ENCODE measurements around the gene MAPK6. TPM values are rescaled to one million over a fixed set of nuclear protein-coding genes. Genes with fewer than 3 reads are reported as not detected.
"Not testable (repeated sequence)": the region's sequence is repeated elsewhere in the genome, so short reads cannot be mapped to it uniquely, and the experiment has no call there.

The MAPK6 gene
- total RNA-seq, 1 donor = 88.9 TPM

GRCh38 chr15:52052066-52052935, 33.3 kb downstream of the MAPK6 start:
- Histone ChIP-seq H3K9me3 (ENCODE audit: low read depth, low read length) (no peaks in the 10 kb centered on the region), H3K4me1 (ENCODE audit: insufficient read depth, low read length) (peaks cover 19% of the 10 kb centered on the region), H3K27me3 (ENCODE audit: insufficient read depth, low read length) (no peaks in the 10 kb centered on the region), H3K4me3 (ENCODE audit: low read length) (no peak overlapping the region)

GRCh38 chr15:52054381-52054780, 35.4 kb downstream of the MAPK6 start:
- H3K9me3 ChIP-seq (ENCODE audit: low read depth, low read length) = no peaks in the 10 kb centered on the region
- peaks cover 23% of the 10 kb centered on the region for H3K4me1 ChIP-seq (ENCODE audit: insufficient read depth, low read length)
- no peaks in the 10 kb centered on the region for H3K27me3 ChIP-seq (ENCODE audit: insufficient read depth, low read length)
- H3K4me3 ChIP-seq (ENCODE audit: low read length) = no peak overlapping the region

GRCh38 chr15:52054858-52055257, 35.8 kb downstream of the MAPK6 start:
- not testable (repeated sequence) for H3K27me3 ChIP-seq (ENCODE audit: insufficient read depth, low read length); H3K9me3 ChIP-seq (ENCODE audit: low read depth, low read length); H3K4me3 ChIP-seq (ENCODE audit: low read length)
- peaks cover 23% of the 10 kb centered on the region for H3K4me1 ChIP-seq (ENCODE audit: insufficient read depth, low read length)

GRCh38 chr15:52056001-52056400, 37.0 kb downstream of the MAPK6 start:
- Histone ChIP-seq H3K4me1 (ENCODE audit: insufficient read depth, low read length) (peaks cover 23% of the 10 kb centered on the region), H3K9me3 (ENCODE audit: low read depth, low read length) (no peaks in the 10 kb centered on the region), H3K27me3 (ENCODE audit: insufficient read depth, low read length) (no peaks in the 10 kb centered on the region), H3K4me3 (ENCODE audit: low read length) (no peak overlapping the region)

DNA sequence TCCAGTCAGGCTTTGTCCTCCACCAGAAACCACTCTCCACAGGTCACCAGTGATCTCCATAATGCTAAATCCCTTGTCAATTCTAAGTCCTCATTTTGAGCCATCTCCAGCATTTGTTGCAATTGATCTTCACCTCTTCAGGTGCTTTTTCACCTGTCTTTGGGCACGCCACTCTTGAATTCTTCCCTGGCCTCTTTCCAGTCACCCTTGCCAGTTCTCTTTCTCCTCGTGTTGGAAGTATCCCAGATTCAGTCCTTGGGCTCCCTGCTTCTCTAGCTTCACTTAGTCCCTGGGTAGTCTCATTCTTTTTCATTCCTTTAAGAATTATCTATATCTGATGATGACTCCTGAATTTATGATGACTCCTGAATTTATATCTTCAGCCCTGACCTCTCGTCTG, 37.5 kb downstream of the MAPK6 start:
- Histone ChIP-seq H3K4me3 (ENCODE audit: low read length) (no peak overlapping the region), H3K4me1 (ENCODE audit: insufficient read depth, low read length) (peaks cover 23% of the 10 kb centered on the region), H3K27me3 (ENCODE audit: insufficient read depth, low read length) (no peaks in the 10 kb centered on the region), H3K9me3 (ENCODE audit: low read depth, low read length) (no peaks in the 10 kb centered on the region)

DNA sequence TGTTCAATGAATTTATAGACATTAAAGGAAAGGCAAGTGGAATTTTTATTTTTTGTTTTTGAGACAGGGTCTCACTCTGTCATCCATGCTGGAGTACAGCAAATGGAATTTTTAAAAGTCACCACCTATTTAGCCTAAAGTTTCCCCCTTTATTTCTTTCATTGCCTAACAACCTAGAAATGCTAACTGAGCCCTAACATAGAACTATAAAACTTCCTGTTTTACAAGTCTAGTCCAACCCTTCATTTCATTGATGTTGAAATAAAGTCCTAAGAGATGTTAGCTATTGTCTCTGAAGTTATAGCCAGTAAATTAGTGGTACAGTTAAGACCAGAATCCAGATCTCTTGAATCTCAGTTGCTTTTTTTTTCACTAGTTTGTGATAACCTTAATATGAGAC, 39.0 kb downstream of the MAPK6 start:
- no peak overlapping the region for H3K4me3 ChIP-seq (ENCODE audit: low read length)
- H3K27me3 ChIP-seq (ENCODE audit: insufficient read depth, low read length) = no peaks in the 10 kb centered on the region
- no peaks in the 10 kb centered on the region for H3K9me3 ChIP-seq (ENCODE audit: low read depth, low read length)
- peaks cover 8% of the 10 kb centered on the region for H3K4me1 ChIP-seq (ENCODE audit: insufficient read depth, low read length)

- Histone ChIP-seq H3K4me3 (ENCODE audit: low read length) (no peak overlapping the region), H3K4me1 (ENCODE audit: insufficient read depth, low read length) (peaks cover 4% of the 10 kb centered on the region), H3K9me3 (ENCODE audit: low read depth, low read length) (no peaks in the 10 kb centered on the region), H3K27me3 (ENCODE audit: insufficient read depth, low read length) (no peaks in the 10 kb centered on the region)
These were observed 41.5 kb downstream of the MAPK6 start for GRCh38 chr15:52060501-52060900.

- Histone ChIP-seq H3K4me3 (ENCODE audit: low read length) (no peak overlapping the region), H3K9me3 (ENCODE audit: low read depth, low read length) (no peaks in the 10 kb centered on the region), H3K4me1 (ENCODE audit: insufficient read depth, low read length) (no peaks in the 10 kb centered on the region), H3K27me3 (ENCODE audit: insufficient read depth, low read length) (no peaks in the 10 kb centered on the region)
These were observed 48.0 kb downstream of the MAPK6 start for GRCh38 chr15:52066842-52067544.

- Histone ChIP-seq H3K4me1 (ENCODE audit: insufficient read depth, low read length) (no peaks in the 10 kb centered on the region), H3K4me3 (ENCODE audit: low read length) (no peak overlapping the region), H3K9me3 (ENCODE audit: low read depth, low read length) (no peaks in the 10 kb centered on the region), H3K27me3 (ENCODE audit: insufficient read depth, low read length) (no peaks in the 10 kb centered on the region)
These were observed 48.5 kb downstream of the MAPK6 start for GRCh38 chr15:52067545-52067926.

DNA sequence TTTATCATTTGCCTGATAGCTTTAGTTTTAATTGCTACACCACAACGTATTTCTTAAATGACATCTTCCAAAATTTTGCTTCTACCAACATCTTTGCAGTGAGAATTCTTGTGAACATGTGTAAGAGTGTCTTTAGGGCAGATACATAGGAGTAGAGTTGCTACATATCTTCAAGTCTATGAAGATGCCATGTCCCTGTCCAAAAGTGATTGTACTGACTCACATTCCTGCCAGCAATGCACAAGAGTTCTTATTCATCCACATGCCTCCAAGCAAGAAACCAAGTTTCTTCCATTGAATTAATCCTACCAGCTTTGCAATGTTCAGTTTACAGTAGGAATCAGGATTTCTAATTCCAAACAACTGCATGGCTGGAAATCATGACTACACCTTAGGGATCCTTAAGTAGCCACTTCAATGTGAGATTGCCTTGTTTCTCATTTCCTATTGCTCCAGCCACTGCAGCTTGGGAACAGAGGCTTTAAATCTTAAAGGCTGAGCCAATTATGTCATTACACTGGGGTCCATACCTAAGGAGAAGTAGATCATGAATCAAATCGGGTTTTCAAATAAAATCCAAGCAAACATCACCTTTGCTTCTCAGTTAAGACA, 49.1 kb downstream of the MAPK6 start:
- H3K4me3 ChIP-seq (ENCODE audit: low read length) = no peak overlapping the region

DNA sequence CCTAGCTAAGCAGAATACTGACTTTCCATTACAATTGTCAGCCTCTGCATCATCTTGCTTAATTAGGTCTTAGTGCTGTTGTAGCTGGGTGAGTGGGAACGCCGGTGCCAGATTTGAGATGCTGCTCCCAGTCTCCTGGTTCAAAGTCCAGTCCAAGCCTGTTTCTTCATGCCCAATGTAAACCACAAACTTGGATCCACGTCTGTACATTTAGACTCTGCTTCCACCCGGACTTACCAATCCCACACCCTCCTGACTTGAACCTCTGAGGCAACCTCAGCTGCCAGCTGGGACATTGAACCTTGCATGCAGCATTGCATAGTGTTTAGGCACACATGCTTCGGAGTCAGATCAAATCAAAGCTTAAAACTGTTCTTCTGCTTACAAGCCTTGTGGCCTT, 50.5 kb downstream of the MAPK6 start:
- H3K4me3 ChIP-seq (ENCODE audit: low read length) = no peak overlapping the region
- no peaks in the 10 kb centered on the region for H3K27me3 ChIP-seq (ENCODE audit: insufficient read depth, low read length)
- no peaks in the 10 kb centered on the region for H3K4me1 ChIP-seq (ENCODE audit: insufficient read depth, low read length)
- H3K9me3 ChIP-seq (ENCODE audit: low read depth, low read length) = no peaks in the 10 kb centered on the region

More for the DNA sequence above, 49.1 kb downstream of the MAPK6 start:
- H3K4me1 ChIP-seq (ENCODE audit: insufficient read depth, low read length) = no peaks in the 10 kb centered on the region
- no peaks in the 10 kb centered on the region for H3K9me3 ChIP-seq (ENCODE audit: low read depth, low read length)
- H3K27me3 ChIP-seq (ENCODE audit: insufficient read depth, low read length) = no peaks in the 10 kb centered on the region

DNA sequence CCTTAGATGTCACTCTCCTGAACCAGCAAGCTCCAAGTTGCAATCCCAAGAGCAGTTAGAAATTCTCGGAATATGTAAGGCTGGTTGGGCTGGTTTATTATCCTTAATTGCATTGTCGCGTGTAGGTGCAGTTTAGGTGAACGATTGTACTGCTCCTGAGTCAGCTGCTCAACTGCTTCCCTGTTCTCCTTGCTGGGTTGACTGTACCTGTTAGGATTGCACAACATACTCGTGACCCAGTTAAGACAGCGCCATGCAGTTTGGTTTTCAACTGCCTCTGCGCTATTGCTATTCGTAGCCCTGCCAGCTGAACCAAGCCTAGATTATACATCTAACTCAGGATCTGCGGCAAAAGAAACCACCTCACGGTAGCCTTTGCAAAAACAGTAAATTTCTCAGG, 52.6 kb downstream of the MAPK6 start:
- no peaks in the 10 kb centered on the region for H3K4me1 ChIP-seq (ENCODE audit: insufficient read depth, low read length)
- no peaks in the 10 kb centered on the region for H3K9me3 ChIP-seq (ENCODE audit: low read depth, low read length)
- no peak overlapping the region for H3K4me3 ChIP-seq (ENCODE audit: low read length)
- no peaks in the 10 kb centered on the region for H3K27me3 ChIP-seq (ENCODE audit: insufficient read depth, low read length)

DNA sequence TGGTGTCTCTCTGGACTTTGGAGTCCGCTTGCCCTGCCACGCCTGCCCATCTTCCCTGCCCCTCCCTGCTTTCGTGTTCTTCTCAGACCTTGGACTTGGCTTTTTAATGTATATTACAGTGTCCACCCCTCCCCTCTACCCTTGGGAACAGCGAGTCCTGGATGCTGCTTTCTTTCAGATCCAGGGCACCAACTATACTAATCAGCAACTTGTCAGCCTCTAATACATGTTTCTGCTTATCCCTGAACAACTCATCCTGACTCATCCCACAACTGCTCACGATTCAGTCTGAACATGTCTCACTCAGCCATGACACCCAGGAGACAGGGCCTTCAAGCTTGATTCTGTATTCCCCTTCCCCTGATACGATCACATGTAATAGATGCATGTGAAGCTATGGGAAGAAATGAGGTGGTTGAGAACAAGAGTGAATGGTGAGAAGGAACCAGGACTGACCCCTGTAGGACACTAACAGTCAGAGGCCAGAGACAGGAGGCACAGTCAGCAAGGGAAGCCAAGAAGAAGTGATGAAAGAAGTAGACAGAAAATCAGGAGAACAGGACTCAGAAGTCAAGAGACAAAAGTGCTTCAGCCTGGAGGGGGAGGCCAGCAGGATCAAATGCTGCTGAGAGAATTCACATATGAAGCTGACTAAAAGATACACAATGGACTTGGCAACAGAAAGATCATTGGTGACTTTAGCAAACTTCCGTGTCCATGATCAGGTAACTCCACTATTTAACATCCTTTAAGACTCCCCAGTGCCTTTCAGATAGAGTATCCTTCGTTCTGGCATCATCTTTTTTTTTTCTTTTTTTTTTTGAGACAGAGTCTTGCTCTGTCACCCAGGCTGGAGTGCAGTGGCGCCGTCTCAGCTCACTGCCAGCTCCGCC, 58.1 kb downstream of the MAPK6 start:
- Histone ChIP-seq H3K4me3 (ENCODE audit: low read length) (no peak overlapping the region), H3K4me1 (ENCODE audit: insufficient read depth, low read length) (peaks cover 2% of the 10 kb centered on the region), H3K9me3 (ENCODE audit: low read depth, low read length) (no peaks in the 10 kb centered on the region), H3K27me3 (ENCODE audit: insufficient read depth, low read length) (no peaks in the 10 kb centered on the region)

DNA sequence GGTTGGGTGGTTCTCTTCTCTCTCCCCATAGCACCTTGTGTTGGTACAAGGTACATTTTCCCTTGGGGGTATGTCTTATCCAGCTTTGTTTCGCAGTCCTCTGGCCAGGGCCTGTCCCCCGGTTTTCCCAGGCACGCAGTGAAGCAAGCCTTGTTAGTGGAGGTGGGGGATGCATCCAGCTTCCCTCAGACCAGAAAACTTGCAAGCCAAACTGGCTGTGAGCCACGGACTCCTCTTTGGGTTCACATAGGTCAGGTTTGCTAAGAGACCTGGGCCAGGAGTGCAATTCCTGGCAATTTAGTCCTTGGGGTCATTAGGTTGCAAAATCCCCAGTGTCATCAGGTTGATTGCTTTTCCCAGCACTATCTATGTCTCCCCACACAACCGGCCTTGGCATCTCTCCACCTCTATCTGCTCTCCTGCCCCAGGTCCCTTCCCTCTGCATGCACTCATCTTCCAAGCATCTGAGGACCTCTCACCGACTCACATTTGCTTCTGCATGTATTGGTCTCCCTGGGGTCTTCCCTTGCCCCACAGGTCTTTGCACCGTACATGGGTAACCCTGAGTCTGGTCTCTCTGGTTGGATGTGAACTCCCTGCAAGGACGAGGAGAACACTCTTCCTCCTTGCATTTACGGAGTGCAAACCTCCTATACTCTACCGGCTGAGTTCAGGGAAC, 59.3 kb downstream of the MAPK6 start:
- no peak overlapping the region for H3K4me3 ChIP-seq (ENCODE audit: low read length)
- no peaks in the 10 kb centered on the region for H3K27me3 ChIP-seq (ENCODE audit: insufficient read depth, low read length)
- H3K9me3 ChIP-seq (ENCODE audit: low read depth, low read length) = no peaks in the 10 kb centered on the region
- H3K4me1 ChIP-seq (ENCODE audit: insufficient read depth, low read length) = peaks cover 14% of the 10 kb centered on the region
